ENCODE results near the gene RABGGTA. TPM values are rescaled to one million over a fixed set of nuclear protein-coding genes. Genes with fewer than 3 reads are reported as not detected.
"Not testable (repeated sequence)": the region's sequence is repeated elsewhere in the genome, so short reads cannot be mapped to it uniquely, and the experiment has no call there.

The RABGGTA gene
- total RNA-seq, 3 donors from 2014 or later (not counting 1 experiment from before 2014, with no cell fraction given): 72.9 to 95.1 (median 88.5) TPM

DNA sequence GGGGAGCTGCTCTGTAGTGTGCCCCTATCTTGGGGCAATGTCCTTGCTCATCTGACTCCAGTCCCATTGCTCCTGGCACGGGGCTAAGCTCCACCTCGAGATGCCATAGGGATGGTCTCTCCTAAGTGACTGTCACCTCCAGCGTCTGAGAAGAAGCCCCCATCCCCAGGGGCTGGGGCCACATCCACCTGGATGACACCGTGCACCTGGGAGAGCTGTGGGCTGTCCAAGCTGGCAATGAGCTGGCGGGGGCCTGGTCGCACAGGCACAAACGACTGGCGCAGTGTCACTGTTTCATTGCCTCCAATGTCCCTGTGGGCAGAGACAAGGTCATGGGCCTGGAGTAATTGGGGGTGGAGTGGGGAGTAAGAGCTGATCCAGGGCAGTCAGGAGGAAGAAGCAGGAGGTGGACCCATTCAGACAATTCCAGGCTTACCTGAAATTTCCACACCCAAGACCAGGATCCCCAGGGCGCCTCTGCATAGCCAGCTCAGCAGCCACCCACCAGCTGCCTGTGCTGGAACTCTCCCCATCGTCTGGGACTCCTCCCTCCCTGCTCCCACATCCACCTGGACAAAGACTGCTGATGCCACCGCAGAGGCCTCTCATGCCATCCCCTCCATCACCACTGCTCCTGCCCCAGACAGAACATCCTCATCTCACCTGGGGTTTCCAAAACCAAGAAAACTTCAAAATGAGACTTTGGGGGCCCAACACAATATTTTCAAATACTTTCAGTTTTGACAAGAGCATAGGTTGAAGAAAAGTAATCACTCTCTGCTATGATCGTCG, 22.0 kb downstream of the RABGGTA start:
- TF ChIP-seq, protein P1, sequence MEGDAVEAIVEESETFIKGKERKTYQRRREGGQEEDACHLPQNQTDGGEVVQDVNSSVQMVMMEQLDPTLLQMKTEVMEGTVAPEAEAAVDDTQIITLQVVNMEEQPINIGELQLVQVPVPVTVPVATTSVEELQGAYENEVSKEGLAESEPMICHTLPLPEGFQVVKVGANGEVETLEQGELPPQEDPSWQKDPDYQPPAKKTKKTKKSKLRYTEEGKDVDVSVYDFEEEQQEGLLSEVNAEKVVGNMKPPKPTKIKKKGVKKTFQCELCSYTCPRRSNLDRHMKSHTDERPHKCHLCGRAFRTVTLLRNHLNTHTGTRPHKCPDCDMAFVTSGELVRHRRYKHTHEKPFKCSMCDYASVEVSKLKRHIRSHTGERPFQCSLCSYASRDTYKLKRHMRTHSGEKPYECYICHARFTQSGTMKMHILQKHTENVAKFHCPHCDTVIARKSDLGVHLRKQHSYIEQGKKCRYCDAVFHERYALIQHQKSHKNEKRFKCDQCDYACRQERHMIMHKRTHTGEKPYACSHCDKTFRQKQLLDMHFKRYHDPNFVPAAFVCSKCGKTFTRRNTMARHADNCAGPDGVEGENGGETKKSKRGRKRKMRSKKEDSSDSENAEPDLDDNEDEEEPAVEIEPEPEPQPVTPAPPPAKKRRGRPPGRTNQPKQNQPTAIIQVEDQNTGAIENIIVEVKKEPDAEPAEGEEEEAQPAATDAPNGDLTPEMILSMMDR (IDR thresholded peaks at IDR 0.05): no peak
- H3K36me3 Mint-ChIP-seq: no peaks in the 10 kb centered on the region
- DNase-seq (no peak), ATAC-seq (no peak)
- intact Hi-C loops (cut with micrococcal nuclease): loop anchor here (10.0 kb wide), 1 partner anchor 185 kb away; no protein-coding TSS in a partner anchor
- Histone ChIP-seq H3K27ac (ENCODE audit: low read length) (no peak overlapping the region), H3K9me3 (ENCODE audit: control insufficient read depth, insufficient read depth, low read length) (no peaks in the 10 kb centered on the region), H3K36me3 (ENCODE audit: control insufficient read depth, insufficient read depth, low read length) (no peaks in the 10 kb centered on the region), H3K4me1 (ENCODE audit: control insufficient read depth, insufficient read depth, low read length) (peaks cover 13% of the 10 kb centered on the region), H3K27me3 (ENCODE audit: control insufficient read depth, insufficient read depth, low read length) (no peaks in the 10 kb centered on the region), H3K4me3 (ENCODE audit: low read length) (no peak overlapping the region)
- peak overlapping the region; percentile 3 to 60 for H3K27ac Mint-ChIP-seq
- no peaks in the 10 kb centered on the region for H3K9me3 Mint-ChIP-seq
- WGBS (ENCODE audit: insufficient coverage): 83% methylated on average over 11 of the region's 13 CpGs
- peaks cover 16 to 17% of the 10 kb centered on the region in 2 donors for H3K4me1 Mint-ChIP-seq
- no peak overlapping the region for H3K4me3 Mint-ChIP-seq
- no peaks in the 10 kb centered on the region for H3K27me3 Mint-ChIP-seq (ENCODE audit: low read depth in 2 of 2)

DNA sequence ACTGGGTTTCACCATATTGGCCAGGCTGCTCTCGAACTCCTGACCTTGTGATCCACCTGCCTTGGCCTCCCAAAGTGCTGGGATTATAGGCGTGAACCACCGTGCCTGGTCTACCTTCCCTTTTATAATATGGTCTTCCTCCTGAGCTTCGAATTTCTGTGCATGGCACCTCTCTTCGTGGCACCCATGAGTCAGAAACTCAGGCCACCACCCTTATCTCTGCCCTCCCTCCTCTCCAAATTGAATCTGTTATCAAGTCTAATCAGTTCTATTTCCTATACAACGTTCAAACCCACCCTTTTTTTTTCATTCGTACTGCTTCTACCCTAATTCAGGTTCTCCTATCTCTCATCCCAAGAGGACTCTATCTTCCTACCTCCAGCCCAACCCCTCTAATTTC, 24.0 kb downstream of the RABGGTA start:
- 71% methylated on average over 7 of the region's 7 CpGs for WGBS (ENCODE audit: insufficient coverage)
- TF ChIP-seq, protein P1 (IDR thresholded peaks at IDR 0.05): no peak
- H3K9me3 ChIP-seq (ENCODE audit: control insufficient read depth, insufficient read depth, low read length): no peaks in the 10 kb centered on the region
- Mint-ChIP-seq H3K27ac (peak overlapping the region; percentile 86 to 91), H3K27me3 (ENCODE audit: low read depth in 2 of 2) (no peaks in the 10 kb centered on the region), H3K4me1 (peaks cover 31% of the 10 kb centered on the region in 2 donors), H3K36me3 (no peaks in the 10 kb centered on the region), H3K4me3 (peak overlapping the region; percentile 63), H3K9me3 (no peaks in the 10 kb centered on the region)
- H3K27ac ChIP-seq (ENCODE audit: low read length): peak overlapping the region; percentile 86
- H3K36me3 ChIP-seq (ENCODE audit: control insufficient read depth, insufficient read depth, low read length): no peaks in the 10 kb centered on the region
- DNase-seq (no peak), ATAC-seq (no peak)
- H3K4me3 ChIP-seq (ENCODE audit: low read length): no peak overlapping the region
- intact Hi-C loops (cut with micrococcal nuclease): loop anchor here (10.0 kb wide), 1 partner anchor 187 kb away; no protein-coding TSS in a partner anchor
- peaks cover 24% of the 10 kb centered on the region for H3K4me1 ChIP-seq (ENCODE audit: control insufficient read depth, insufficient read depth, low read length)
- no peaks in the 10 kb centered on the region for H3K27me3 ChIP-seq (ENCODE audit: control insufficient read depth, insufficient read depth, low read length)

DNA sequence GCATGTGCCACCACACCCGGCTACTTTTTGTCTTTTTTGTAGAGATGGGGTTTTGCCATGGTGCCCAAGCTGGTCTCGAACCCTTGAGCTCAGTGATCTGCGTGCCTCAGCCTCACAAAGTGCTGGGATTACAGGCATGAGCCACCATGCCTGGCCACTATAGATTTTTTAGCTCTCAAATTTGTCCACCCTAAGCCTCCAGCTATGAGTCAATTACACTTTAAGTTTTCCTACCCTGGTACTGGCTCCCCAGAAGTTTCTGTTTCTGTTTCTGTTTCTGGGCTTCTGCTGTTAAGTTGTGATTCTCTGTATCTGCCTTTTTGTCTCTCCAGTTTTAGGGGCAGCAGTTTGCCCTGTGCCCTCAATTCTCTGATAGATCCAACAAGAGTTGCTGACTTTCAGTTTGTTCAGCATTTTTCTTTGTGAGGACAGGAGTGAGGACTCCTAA, 24.6 kb downstream of the RABGGTA start:
- Histone ChIP-seq H3K27me3 (ENCODE audit: control insufficient read depth, insufficient read depth, low read length) (no peaks in the 10 kb centered on the region), H3K36me3 (ENCODE audit: control insufficient read depth, insufficient read depth, low read length) (no peaks in the 10 kb centered on the region), H3K4me3 (ENCODE audit: low read length) (no peak overlapping the region), H3K4me1 (ENCODE audit: control insufficient read depth, insufficient read depth, low read length) (peaks cover 27% of the 10 kb centered on the region), H3K9me3 (ENCODE audit: control insufficient read depth, insufficient read depth, low read length) (no peaks in the 10 kb centered on the region), H3K27ac (ENCODE audit: low read length) (peak overlapping the region; percentile 86)
- peak in 1 of 3 donors; percentile 13 for ATAC-seq
- 55% methylated on average over 3 of the region's 3 CpGs for WGBS (ENCODE audit: insufficient coverage)
- TF ChIP-seq, protein P1 (IDR thresholded peaks at IDR 0.05): no peak
- Mint-ChIP-seq H3K4me3 (peak overlapping the region; percentile 72), H3K36me3 (no peaks in the 10 kb centered on the region), H3K27ac (peak overlapping the region; percentile 86 to 91), H3K4me1 (peaks cover 37 to 38% of the 10 kb centered on the region in 2 donors), H3K27me3 (ENCODE audit: low read depth in 2 of 2) (no peaks in the 10 kb centered on the region), H3K9me3 (no peaks in the 10 kb centered on the region)
- DNase-seq: peak in 1 of 2 donors; percentile 65
- intact Hi-C loops (cut with micrococcal nuclease): loop anchor here (10.0 kb wide), 1 partner anchor 188 kb away; no protein-coding TSS in a partner anchor

DNA sequence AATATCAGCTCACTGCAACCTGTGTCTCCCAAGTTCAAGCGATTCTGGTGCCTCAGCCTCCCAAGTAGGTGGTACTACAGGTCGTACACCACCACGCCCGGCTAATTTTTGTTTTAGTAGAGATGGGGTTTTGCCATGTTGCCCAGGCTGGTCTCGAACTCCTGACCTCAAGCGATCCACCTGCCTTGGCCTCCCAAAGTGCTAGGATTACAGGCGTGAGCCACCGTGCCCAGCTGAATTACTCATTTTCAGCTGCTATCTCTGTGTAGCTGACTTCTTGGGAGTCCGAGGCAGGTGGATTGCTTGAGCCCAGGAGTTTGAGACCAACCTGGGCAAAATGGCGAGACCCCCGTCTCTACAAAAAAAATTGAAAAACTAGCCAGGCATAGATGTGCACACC, 26.0 kb downstream of the RABGGTA start:
- H3K27me3 Mint-ChIP-seq (ENCODE audit: low read depth in 2 of 2); H3K27me3 ChIP-seq (ENCODE audit: control insufficient read depth, insufficient read depth, low read length); H3K9me3 ChIP-seq (ENCODE audit: control insufficient read depth, insufficient read depth, low read length); H3K27ac ChIP-seq (ENCODE audit: low read length); H3K4me3 ChIP-seq (ENCODE audit: low read length); DNase-seq; ATAC-seq; H3K9me3 Mint-ChIP-seq; H3K4me3 Mint-ChIP-seq; H3K36me3 ChIP-seq (ENCODE audit: control insufficient read depth, insufficient read depth, low read length); H3K36me3 Mint-ChIP-seq: not testable (repeated sequence)
- intact Hi-C loops (cut with micrococcal nuclease): loop anchor here (10.0 kb wide), 1 partner anchor 189 kb away; no protein-coding TSS in a partner anchor
- WGBS (ENCODE audit: insufficient coverage): 96% methylated on average over 11 of the region's 11 CpGs
- peaks cover 41% of the 10 kb centered on the region for H3K4me1 ChIP-seq (ENCODE audit: control insufficient read depth, insufficient read depth, low read length)
- Mint-ChIP-seq H3K4me1 (peaks cover 41 to 45% of the 10 kb centered on the region in 2 donors), H3K27ac (peak overlapping the region in 1 of 2 donors; percentile 80)
